GM19452 (cell line): ENCODE measurements around the gene MYO3B.

Source experiments
- ATAC-seq: cut with Tn5 transposase; IDR thresholded peaks from one replicate; pipeline ENCODE4 v1.9.1; 2021; ENCODE audit not compliant: unreplicated experiment

MYO3B gene

GRCh38 chr2:170235860-170236679 is 58.1 kb downstream of the MYO3B start:
- no peak for ATAC-seq

- ATAC-seq: no peak
Observed at GRCh38 chr2:170236680-170237047, 58.7 kb downstream of the MYO3B start.

GRCh38 chr2:170237572-170238120 is 59.7 kb downstream of the MYO3B start:
- ATAC-seq: no peak

- ATAC-seq: no peak
Observed at GRCh38 chr2:170238776-170239175, 60.8 kb downstream of the MYO3B start.

GRCh38 chr2:170240629-170241028 is 62.7 kb downstream of the MYO3B start:
- no peak for ATAC-seq

GRCh38 chr2:170241756-170242155 is 63.8 kb downstream of the MYO3B start:
- no peak for ATAC-seq

GRCh38 chr2:170243118-170243837 is 65.3 kb downstream of the MYO3B start:
- ATAC-seq: no peak

- no peak for ATAC-seq
Observed at GRCh38 chr2:170243898-170244297, 66.0 kb downstream of the MYO3B start.

GRCh38 chr2:170244555-170244954 is 66.6 kb downstream of the MYO3B start:
- ATAC-seq: no peak

- ATAC-seq: no peak
Observed at GRCh38 chr2:170245312-170245711, 67.4 kb downstream of the MYO3B start.

GRCh38 chr2:170247333-170247732 is 69.4 kb downstream of the MYO3B start:
- no peak for ATAC-seq

GRCh38 chr2:170247882-170248393 is 70.0 kb downstream of the MYO3B start:
- no peak for ATAC-seq

- ATAC-seq: no peak
Observed at GRCh38 chr2:170248574-170249393, 70.8 kb downstream of the MYO3B start.

- ATAC-seq: no peak
Observed at GRCh38 chr2:170249761-170250160, 71.8 kb downstream of the MYO3B start.

GRCh38 chr2:170250584-170250983 is 72.6 kb downstream of the MYO3B start:
- no peak for ATAC-seq

- no peak for ATAC-seq
Observed at GRCh38 chr2:170252414-170252813, 74.5 kb downstream of the MYO3B start.

- ATAC-seq: no peak
Observed at GRCh38 chr2:170253721-170254230, 75.8 kb downstream of the MYO3B start.

GRCh38 chr2:170254293-170254732 is 76.4 kb downstream of the MYO3B start:
- no peak for ATAC-seq

- ATAC-seq: no peak
Observed at GRCh38 chr2:170255137-170255536, 77.2 kb downstream of the MYO3B start.

- ATAC-seq: no peak
Observed at GRCh38 chr2:170255971-170256370, 78.0 kb downstream of the MYO3B start.

GRCh38 chr2:170258382-170258781 is 80.4 kb downstream of the MYO3B start:
- ATAC-seq: no peak
